Dedifferentiated amniotic fluid mesenchymal stem cell (primary cell): ENCODE measurements around the gene RCHY1.
"Not testable (repeated sequence)": the region's sequence is repeated elsewhere in the genome, so short reads cannot be mapped to it uniquely, and the experiment has no call there.

Source experiments
- DNase-seq: peaks from one replicate; pipeline ENCODE4 v3.0.0-alpha.2; 2016; ENCODE audit errors: extremely low spot score

RCHY1 gene

GRCh38 chr4:75514131-75514948 lies at the start of gene RCHY1, which contains the start of gene THAP6:
RCHY1 (minus strand) TSS chr4:75514403; CDS start chr4:75514286, 117 bp downstream.
THAP6 (plus strand) TSS chr4:75514473; CDS start chr4:75515453, 980 bp downstream.
- peak; percentile 97 for DNase-seq

DNA sequence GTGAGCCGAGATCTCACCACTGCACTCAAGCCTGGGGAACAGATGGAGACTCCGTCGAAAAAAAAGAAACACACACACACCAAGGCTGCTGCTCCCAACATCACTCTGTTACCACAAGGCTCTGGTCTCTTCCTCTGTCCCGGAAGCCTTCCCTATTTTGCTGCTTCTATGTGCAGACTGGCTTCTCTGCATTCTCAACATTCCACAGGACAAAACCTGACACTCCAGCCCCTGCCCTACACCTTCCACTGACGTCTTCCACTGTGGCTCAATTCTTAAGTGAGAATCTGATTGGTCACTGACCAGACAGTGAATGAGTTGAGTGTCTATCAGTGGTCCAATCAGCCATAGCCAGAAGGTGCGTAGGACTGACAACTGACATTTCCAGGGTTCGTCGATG lies 47.6 kb upstream of the RCHY1 start:
- DNase-seq: no peak

GRCh38 chr4:75557696-75558095 lies 43.5 kb upstream of the RCHY1 start:
- no peak for DNase-seq

GRCh38 chr4:75555294-75556164 lies 41.3 kb upstream of the RCHY1 start, which contains the start of gene ODAPH:
ODAPH (plus strand) TSS chr4:75556066; CDS start chr4:75556083, 17 bp downstream.
- DNase-seq: no peak

DNA sequence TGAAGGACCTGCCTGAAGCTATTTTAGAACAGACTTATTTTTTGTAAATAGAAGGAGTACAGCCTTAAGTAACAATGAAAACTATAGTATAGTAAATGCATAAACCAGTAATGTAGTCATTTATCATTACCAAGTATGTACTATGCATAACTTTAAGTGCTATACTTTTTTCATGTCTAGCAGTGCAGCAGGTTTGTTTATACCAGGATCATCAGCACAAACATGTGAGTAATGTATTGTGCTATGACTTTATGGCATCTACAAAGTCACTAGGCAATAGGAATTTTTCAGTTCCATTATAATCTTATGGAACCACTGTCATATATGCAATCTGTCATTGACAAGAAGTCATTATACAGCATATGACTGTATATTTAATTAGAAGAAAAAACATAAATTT lies 38.2 kb upstream of the RCHY1 start:
- no peak for DNase-seq

GRCh38 chr4:75549019-75549418 lies 34.8 kb upstream of the RCHY1 start:
- no peak for DNase-seq

DNA sequence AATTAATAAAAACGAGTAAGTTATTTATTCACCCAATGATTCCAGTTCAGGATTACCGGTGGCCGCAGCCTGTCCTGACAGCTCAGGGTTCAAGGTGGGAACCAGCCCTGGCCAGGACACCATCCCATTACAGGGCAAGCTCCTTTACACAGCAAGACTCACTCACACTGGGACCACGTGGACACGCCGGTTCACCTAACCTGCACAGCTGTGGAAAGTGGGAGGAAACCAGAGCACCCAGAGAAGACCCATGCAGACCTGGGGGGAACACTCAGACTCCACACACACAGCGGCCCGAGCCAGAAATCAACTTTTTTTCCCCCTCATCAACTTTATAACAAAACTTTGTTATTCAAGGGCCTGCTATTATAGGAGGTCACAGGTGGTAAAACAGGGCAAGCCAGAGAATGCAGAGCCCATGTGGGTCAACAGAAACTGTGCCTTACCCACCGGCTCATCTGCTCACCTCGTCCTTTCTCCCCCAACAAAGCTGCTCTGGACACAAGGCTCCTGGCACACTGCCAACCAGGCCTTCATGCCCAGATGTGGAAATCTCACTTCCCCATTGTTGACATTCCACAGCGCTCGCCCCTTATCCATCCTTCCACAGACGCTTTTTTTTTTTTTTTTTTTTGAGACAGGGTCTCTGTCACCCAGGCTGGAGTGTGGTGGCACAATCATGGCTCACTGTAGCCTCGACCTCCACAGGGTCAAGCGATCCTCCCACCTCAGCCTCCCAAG lies 33.6 kb upstream of the RCHY1 start:
- no peak for DNase-seq

GRCh38 chr4:75545526-75545925 lies 31.3 kb upstream of the RCHY1 start:
- DNase-seq: no peak

GRCh38 chr4:75544870-75545269 lies 30.7 kb upstream of the RCHY1 start:
- DNase-seq: no peak

DNA sequence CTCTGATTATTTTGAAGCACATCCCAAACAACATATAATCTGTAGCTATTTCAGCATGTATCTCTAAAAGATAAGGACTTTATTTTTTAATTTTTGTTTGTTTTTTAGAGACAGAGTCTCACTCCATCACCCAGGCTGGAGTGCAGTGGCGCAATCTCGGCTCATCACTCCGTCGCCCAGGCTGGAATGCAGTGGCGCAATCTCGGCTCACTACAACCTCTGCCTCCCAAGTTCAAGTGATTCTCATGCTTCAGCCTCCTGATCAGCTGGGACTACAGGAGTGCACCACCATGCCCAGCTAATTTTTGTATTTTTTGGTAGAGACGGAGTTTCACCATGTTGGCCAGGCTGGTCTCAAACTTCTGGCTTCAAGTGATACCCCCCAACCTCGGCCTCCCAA lies 30.0 kb upstream of the RCHY1 start:
- not testable (repeated sequence) for DNase-seq

DNA sequence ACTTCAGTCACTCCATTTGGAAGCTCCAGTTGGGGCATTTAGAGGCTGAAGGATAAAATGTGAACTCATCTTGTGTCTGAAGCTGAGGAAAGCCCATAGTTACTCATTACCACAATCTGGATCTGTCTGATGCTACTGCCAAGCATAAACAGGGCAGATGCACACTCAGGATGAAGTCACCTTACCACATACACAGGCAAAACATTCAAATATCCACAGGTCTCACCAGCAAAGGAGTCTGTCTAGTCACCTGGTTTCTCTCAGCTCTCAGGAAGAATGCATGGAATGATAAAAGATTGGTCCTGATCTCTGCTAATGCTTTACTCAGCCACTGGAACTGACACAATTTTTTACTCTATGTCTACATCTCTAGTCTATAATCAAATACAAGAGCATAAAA lies 28.6 kb upstream of the RCHY1 start:
- DNase-seq: no peak

DNA sequence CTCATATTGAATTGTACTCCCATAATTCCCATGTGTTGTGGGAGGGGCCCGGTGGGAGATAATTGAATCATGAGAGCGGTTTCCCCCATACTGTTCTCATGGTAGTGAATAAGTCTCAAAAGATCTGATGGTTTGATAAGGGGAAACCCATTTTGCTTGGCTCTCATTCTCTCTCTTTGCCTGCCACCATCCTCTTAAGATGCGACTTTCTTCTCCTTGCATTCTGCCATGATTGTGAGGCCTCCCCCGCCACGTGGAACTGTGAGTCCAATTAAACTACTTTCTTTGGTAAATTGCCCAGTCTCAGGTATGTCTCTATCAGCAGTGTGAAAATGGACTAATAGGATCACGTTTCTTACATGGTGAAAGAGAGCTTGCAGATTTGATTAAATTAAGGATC lies 23.1 kb upstream of the RCHY1 start:
- not testable (repeated sequence) for DNase-seq

GRCh38 chr4:75533926-75534325 lies 19.7 kb upstream of the RCHY1 start:
- not testable (repeated sequence) for DNase-seq

DNA sequence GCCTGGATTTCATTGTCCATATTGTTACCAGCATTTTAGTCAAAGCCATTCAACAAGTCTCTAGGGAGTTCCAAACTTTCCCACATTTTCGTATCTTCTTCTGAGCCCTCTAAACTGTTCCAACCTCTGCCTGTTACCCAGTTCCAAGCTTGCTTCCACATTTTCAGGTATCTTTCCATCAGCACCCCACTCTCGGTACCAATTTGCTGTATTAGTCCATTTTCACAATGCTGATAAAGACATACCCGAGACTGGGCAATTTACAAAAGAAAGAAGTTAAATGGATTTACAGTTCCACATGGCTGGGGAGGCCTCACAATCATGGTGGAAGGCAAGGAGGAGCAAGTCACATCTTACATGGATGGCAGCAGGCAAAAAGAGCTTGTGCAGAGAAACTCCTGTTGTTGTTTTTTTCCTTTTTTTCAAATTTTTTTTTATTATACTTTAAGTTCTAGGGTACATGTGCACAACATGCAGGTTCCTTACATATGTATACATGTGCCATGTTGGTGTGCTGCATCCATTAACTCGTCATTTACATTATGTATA lies 19.2 kb upstream of the RCHY1 start:
- DNase-seq: not testable (repeated sequence)

GRCh38 chr4:75531536-75532143 lies 17.4 kb upstream of the RCHY1 start:
- not testable (repeated sequence) for DNase-seq

DNA sequence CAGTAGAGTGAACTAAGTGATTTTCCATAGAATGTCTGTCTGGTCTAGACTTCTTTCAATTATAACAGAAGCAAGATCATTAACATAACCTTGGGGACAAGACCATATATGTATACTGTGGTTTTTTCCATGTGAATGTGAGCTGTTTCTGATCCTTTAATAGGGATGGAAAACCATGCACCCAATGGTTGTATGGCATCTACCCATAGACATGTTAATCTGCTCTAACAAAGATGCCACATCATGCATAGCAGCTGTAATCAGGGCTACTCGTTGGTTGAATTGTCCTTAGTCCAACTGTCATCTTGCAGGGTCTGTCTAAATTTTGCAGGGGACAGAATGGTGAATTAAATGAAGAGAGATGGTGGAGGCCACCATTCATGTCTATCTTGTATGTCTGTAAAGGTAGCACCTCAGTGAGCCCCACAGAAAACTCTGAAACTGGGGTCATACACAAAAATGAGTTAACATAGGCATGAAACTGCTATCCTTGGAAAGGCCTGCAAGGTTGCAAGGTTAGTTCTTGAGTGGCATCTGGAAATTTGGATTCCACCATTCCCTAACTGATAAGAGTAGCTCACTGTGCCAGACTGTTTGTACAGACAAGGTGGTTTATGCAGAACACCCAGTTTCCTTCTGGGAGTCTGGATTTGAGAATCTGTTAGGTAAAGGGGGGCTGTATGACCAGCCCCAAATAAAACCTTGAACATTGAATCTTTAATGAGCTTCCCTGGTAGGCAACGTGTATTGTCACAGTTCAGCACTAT lies 16.5 kb upstream of the RCHY1 start:
- no peak for DNase-seq

DNA sequence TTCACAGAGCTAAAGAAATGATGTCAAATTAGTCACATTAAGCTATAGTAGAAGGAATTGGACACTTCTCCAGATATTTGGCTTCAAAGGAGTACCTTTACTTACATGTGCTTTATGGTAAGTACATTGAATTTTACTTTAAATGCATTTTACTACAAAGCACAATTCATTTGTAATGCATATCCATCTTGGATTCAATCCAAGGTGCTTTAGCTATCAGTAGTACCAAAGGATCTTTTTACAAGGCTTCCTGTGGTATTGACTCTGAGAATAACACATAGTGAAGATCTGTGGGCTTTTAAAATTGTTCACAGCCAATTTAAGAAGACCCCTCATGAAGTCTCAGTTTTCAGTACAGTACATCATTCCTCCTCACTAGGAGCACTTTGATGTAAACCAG lies 13.3 kb upstream of the RCHY1 start:
- DNase-seq: no peak

DNA sequence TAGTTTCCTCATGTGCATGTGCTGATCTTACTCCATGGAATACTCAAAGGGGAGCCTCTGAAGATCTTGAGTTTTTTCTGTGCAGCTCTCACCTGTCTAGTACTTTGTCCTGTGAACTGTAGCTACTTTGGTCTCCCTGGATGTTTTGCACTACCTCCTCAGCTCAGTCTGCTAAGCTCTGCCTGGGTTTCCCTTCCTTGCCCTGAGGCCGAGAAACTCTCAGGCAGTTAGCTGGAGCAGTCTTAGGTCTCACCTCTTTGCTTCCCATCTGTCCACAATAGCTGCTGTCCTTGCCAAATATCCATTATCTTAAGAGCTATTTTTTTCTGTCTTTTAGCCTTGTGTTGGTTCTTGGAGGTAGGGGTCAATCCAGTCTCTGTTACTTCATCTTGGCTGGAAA lies 11.7 kb upstream of the RCHY1 start:
- no peak for DNase-seq

- DNase-seq: no peak
Observed at GRCh38 chr4:75525086-75525485, 10.9 kb upstream of the RCHY1 start.

DNA sequence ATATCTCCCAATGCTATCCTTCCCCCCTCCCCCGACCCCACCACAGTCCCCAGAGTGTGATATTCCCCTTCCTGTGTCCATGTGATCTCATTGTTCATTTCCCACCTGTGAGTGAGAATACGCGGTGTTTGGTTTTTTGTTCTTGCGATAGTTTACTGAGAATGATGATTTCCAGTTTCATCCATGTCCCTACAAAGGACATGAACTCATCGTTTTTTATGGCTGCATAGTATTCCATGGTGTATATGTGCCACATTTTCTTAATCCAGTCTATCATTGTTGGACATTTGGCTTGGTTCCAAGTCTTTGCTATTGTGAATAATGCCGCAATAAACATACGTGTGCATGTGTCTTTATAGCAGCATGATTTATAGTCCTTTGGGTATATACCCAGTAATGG lies 5.2 kb upstream of the RCHY1 start:
- DNase-seq: not testable (repeated sequence)
